ENCODE measurements around the gene DGKZ.

Gene DGKZ

DNA sequence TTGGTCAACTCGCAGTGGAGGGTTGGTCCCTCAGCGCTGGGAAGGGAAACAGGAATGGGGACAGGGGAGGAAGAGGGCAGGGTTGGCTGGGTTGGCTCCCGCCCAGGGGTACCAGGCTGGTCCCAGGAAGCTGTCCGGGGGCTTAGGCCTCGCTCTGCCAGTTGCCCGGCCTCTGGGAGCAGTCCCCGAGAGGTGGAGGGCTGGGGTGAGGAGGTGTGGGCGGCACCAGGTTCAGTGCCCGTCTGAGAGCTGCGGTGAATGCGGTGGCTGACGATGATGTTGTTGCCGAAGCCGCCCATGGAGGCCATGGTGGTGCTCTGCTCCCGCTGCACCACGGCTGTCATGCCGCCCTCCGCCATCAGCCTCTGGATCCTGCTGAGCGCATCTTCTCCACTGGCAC, 50.3 kb downstream of the DGKZ start:
- DNase-seq: no peak

DNA sequence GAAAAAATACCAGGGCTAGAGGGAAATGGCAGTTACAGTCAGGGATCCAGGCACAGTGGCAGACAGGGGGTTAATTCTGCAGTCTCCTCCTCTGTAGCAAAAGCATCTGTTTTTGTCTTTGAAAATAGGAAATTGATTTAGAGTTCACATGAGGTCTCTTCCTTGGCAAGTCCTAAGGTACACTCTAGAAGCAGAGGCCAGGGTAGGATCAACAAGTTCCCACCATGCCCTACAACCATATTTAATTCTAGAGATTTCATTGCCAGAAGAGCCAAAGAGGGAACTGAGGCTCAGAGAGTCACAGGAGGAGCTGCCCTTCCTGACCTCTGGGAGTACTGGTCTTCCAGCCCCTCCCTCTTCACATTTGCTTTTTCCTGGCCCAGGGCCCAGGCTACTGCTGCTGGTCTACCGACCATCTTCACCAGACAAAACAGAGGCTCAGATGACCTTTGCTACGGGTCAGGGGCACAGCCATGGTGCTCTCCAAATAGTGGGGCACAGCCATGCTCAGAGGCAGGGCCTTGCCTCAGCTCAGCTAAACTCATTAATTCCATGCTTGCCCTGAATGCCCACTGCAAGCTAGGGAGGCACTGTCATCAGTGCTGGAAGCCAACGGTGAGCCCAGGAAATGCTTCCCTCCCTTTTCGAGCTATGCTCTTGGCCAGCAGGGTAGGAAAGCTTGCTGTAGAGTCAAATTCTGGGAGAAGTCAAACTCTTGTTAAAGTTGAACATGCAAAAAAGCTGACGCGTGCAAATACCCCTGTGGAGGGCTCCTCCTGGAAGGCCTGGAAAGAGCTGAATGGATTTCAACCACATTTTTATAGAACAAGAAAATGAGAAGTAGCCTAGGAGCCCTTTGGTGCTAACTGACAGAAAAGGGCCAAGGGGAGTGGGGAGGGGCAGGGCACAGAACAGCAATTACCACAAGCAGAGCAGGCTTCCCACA, 56.0 kb downstream of the DGKZ start:
- DNase-seq: no peak

DNA sequence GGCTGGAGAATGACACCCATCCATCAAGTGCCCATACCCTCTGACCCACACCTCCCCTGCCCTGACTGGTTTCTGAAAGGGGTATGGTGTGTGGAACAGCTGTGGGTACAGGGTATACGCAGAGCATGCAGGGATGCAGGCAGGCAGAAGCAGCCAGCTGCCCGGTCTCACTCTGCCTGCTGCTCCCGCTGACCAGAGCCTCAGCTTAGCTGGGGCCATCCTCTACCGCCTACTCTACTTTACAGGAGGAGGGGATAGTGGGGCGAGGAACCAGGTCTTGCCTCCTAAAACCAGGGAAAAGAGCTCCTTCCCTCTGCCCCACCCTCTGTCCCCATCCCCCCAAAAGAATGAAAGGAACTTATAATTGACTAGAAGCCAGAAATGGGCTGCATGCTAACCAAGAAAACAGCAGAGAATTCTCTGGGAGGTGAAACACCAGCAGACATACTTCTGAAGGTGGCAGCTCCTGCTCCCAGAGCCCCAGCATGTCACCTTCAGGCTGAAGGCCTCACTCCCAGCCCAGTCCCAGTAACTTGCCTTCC, 57.3 kb downstream of the DGKZ start:
- DNase-seq: no peak

DNA sequence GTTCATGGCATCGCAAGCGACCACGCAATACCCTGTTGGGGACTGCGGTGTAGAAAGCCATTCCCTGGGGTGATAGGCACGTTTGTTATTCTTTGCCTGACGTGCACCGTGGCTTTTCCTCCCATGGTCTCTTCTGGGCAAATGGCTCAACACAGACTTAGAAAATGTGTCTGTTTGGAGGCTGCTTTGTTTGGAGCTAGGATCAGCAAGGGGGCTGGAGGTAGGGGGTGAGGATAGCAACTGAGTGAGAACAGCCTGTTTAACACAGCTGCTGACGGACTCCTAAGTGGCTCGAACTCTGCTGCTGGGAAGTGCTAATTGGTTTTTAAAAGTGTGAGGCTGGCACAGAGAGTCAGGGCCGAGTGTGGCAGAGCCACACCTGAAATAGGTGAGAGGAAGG, 60.4 kb downstream of the DGKZ start:
- DNase-seq: no peak

DNA sequence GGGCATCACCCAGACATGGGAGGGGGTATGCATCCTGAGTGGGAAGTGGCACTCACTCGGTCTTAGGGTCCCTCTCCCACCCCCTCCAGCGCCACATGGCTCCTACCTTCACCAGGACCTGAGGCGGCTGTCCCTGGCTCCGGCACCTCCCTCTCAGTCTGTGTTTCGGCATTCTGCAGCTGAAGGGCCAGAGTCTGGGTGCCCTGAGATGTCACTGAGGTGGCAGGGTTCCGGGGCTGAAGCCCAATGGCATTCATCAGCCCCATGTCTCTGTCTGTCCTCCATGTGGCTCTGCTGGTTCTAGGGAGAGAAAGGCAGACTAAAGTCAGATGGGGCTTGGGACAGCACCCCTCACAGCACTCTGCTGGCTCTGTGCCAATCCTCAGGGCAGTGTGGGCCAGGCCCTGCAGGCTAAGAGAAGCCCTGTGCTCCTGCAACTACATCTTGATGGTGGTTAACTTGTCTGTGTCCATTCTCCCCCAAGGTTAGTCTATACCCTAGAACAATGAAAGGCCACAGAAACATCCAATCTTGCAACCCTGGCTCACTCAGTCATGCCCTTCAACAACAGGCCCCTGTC, 61.2 kb downstream of the DGKZ start:
- no peak for DNase-seq

DNA sequence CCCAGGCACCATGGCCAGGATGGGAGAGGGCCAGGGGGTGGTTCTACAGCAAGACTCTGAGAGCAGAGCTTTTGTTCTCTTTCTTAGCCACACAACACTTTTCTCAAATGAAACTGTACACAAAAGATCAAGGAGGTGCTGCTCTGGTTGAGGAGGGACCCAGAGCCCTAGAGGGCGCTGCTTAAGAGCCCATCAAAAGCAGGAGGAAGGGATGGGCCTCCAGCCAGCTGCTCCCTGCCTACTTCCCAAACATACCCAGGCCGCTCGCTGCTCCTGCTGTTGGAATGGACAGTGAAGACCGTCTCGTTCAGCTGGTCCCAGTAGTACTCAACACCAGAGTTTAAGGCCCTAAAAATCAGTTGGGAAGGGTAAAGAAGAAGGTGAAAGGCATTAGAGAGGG, 62.8 kb downstream of the DGKZ start:
- no peak for DNase-seq

DNA sequence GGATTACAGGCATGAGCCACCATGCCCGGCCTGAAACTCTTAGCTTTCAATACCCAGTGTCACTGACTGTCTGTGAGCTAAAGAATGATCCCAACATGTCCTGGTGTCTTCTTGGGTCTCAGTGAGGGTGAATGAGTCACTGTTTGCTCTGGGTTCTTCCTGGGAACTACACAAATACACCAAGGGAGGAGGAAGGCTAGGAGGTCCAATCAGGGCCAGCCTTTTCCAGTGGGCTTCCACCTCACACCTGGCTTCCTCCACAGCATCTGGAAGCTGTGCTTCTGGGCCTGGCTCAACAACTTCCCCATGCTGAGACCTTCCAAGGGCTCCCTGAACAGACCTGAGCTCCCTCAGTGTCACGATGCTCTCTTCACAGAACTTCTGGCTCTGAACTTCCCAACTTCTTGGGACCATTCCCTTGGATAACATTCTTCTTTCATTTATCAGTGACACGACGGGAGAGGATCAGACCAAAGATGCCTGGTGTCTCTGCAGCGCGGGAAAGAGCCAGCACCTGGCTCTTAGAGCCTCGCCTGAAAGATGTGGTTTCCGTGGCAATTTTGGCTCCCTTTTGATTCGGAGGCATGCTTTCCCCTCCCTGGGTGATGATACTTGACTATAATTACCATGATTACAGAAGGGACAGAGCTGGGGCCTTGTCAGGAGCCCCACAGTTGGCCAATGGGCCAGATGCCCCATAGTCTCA, 66.7 kb downstream of the DGKZ start:
- DNase-seq: no peak

DNA sequence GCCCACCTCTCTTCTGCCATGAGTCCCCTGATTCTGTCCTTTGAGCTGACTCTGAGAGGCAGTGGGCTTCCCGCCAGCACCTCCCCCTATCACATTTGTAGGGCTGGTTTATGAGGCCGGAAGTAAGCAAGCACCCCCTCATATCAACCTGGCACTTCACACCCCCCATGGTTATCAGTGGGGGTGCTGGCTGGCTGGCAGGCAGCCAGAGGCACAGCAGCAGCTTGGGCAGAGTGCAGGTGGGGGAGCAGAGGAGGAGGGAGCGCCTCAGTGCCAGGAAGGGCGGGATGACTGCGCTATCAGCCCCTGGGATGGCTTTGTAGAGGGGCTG, 67.2 kb downstream of the DGKZ start:
- DNase-seq: no peak

DNA sequence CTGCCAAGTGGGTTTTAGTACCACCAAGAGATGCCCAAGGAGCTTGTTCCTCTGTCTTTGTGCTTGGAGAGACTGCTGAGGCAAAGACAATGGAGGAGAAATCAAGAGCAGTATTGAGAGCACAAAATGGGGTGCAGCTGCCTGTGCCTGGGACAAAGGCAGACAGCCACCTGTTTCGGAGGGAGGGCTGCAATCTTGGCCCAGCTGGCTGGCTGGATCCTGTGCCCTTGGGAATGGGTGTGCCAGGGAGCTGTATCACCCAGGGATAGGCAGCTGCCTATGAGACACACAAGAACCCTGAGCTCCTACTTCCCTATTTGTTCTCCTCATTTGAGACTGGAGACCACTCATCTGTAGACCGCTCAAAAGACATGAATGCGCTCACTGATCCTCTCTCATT, 67.6 kb downstream of the DGKZ start:
- no peak for DNase-seq

DNA sequence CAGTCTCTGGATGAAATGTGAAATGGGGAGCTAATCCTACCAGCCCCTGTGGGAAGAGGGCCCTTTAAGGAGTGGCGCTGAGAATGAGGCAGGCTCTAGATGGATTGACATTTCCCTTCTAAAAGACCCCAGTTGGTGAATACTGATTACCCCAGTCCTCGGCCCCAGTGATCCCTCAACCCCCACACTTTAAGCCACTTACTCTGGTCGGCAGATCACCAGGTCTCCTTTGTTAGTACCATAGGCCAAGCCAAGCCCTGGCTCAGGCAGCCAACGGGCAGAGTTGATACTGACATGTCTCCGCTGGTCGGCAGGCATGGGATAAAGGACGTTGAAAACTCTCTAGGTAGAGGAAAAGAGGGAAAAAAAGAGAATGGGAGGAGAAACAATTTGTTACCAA, 70.4 kb downstream of the DGKZ start:
- DNase-seq: no peak

DNA sequence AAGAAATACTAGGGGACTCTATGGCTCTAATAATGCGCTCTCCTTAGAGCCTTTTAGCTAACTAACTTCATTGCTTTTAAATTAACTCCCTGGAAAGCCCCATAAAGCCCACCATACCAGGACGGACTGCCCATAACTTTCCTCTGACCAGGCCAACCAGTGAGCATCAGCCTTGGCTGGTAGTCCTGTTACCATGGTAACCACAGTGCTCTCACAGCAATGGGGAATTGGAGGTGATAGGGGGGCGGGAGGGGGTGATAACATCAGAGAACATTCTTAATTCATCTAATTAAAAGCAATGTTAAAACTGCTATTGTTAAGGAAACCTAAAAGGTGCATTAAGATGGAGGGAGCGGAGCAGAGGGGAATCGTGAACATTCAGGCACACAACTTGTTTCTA, 71.5 kb downstream of the DGKZ start:
- no peak for DNase-seq

DNA sequence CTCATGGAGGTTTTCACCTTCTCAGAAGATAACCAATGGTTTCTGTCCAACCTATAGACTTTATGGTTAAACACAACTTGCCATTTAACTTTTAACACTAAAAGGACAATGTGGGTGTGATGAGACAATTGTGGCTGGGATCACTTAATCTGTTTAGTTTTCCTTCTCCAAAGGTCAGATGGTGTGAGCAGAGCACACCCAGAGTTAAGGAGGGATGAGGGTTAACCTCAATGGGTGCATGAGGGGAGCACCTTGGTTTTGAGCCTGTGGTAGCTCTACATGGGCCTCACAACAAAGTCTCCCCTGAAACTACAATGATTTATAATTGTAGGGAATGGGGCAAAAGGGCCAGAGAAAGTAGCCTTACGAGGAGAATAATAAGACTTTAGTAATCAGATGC, 73.2 kb downstream of the DGKZ start:
- DNase-seq: no peak

DNA sequence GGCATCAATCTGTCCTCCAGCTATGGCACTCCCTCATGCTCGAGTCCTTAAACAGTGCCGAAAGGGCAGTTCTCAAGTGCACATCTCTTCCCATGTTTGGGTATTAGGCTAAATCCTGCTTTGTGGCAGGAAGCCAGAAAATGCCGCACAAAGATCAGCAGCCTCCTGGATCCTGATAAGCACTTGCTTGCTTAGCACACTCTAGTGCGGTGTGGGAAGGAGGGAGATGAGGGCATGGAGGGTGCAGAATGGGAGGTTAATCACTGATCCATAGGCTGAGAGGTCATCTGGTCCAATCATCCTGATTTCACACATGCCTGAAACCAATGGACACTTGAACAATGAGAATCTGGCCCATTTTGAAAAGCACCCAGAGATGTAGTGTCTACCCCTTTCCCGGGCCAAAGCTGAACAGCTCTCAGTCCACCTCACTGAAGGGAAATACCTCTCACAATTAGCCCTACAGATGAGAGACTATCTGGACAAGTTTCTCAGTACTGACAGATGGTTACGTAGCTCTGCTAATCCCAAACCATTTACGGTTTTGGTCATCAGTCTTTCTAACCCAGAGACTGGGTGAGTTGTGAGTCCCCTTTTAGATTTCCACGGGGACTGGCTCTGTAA, 74.1 kb downstream of the DGKZ start:
- DNase-seq: peak; percentile 39

DNA sequence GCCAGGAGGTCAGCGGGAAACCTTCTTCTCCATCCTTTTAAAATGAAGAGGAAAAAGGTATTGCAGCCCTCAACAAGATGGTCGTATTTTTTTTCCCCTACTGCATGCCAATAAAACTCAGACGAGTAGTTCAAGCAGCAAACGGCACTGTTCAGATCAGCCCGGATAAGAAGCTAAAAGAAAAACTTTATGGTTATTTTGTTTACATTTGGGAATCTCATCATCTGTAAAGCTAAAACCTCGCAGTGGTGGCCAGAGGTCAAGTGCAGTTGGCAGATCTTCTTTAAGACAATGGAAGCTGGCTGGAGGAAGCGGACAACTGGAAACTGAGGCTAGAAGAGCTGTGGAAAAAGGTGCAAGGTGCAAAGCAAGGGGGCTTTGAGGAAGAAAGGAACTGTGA, 75.3 kb downstream of the DGKZ start:
- DNase-seq: no peak

DNA sequence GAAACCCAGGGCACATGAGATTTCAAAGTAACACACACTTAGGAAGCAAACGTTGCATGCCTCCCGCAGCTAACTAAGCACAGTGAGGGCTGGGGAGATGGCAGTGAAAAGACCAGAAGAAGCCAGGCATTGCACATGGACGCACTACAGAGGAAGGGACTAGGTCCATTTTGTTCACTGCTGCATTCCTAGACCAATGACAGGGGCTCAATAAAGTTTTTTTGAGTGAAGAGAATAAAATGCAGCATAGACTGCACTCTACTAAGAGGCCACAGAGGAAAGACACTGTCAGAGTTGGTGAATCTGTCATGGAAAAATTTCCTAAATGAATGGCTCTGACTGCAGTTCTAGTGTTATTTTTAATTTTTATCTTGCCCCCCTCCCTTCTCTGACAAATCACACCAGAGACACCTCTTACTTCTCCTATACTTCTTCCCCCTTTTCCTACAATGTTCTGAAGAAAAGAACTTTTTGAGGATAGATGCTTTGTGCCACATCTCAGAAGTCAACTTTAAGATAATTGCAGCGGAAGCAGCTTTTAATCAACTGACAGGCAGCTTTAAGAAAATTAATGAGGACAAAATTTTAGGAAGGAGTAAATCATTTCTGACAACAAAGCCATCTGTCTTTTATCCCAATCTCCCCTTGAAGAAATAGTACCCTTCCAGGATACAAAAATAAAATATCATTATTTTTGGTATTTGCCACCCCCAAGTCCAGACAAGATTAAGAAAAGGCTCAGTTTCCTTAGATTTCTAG, 79.1 kb downstream of the DGKZ start:
- no peak for DNase-seq

DNA sequence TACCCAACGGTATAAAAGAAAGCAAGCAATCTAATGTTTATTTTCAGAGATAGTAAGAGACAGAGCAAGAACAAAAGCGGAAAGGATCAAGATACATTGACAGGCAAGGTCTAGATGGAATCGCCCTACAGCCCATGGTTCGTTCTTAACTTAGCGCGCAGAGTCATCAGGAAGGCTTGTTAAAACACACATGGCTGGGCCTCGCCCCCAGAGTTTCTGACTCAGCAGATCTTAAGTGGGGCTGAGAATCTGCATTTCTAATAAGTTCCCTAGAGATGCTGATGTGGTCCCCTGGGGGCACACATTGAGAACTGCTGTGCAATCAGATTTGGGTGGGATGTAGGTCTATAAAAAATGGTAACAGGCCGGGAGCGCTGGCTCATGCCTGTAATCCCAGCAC, 80.1 kb downstream of the DGKZ start:
- no peak for DNase-seq

DNA sequence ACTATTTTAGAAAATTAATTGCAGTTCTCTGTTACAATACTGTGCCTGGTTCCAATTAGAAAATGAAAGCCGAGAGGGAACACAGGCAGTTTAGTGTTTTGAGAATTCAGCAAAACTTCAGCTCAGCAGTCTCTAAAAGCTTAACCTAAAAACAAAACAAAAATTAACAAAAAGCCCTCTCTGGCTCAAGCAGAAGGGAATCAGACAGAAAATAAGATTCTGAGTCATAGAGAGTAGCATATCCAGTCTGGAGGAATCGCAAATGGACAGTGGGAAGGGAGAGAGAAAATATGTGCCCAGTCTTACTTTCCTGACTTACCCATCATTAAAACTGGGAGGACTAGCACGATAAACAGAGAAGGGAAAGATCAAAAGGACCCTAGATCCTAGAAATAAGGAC, 82.5 kb downstream of the DGKZ start:
- no peak for DNase-seq

All from eye (tissue), 1 donor.